BJ (cell line): Measurements from ENCODE around the gene MUTYH. TPM values are rescaled to one million over a fixed set of nuclear protein-coding genes. Genes with fewer than 3 reads are reported as not detected.
A peak's percentile ranks its signal among the peaks of the same experiment; 100 is the strongest.
"Not testable (repeated sequence)": the region's sequence is repeated elsewhere in the genome, so short reads cannot be mapped to it uniquely, and the experiment has no call there.

Experiments
- CTCF ChIA-PET: fragments of 350-600 bp; formaldehyde crosslinking; extraction: SDS; loops from one replicate; lab custom pipeline; 2021; ENCODE audit warnings: antibody characterized with exemption, inconsistent platforms; lab: Yijun Ruan, JAX
- POLR2A ChIA-PET: fragments of 300-600 bp; sonication (Branson Sonifier 250); formaldehyde crosslinking; extraction: SDS; loops from one replicate; lab custom pipeline; 2021; ENCODE audit warnings: antibody characterized with exemption; lab: Charles Lee
- DNase-seq: peaks from one replicate; pipeline ENCODE4 v3.0.0-alpha.2; 2011; ENCODE audit warnings: low read depth
- H3K27me3 ChIP-seq: 2 replicates; pipeline ENCODE4 v1.6.0; 2011; ENCODE audit warnings: low read length; ENCODE audit not compliant: control insufficient read depth, insufficient read depth
- H3K36me3 ChIP-seq: 2 replicates; pipeline ENCODE4 v1.5.1; 2011; ENCODE audit warnings: low read length; ENCODE audit not compliant: control insufficient read depth, insufficient read depth
- H3K4me3 ChIP-seq: 2 replicates; pipeline ENCODE4 v1.5.1; 2011; ENCODE audit warnings: low read depth, mild to moderate bottlenecking, control low read depth, low read length
- polyA minus RNA-seq: library from RNA; depleted of rRNA, polyadenylated mRNA; stranded (reverse); fragments of >200 nt; gene quantifications from 2 replicates; pipeline ENCODE4 v1.2.3, GENCODE V29; 2011; rRNA and poly(A)+ RNA removed
- polyA plus RNA-seq: library from polyadenylated mRNA; depleted of rRNA; stranded (reverse); fragments of >200 nt; gene quantifications from 2 replicates; pipeline ENCODE4 v1.2.3, GENCODE V29; 2011; rRNA removed
- TF ChIP-seq, protein P1 (sequence below): IDR thresholded peaks from 2 replicates; pipeline ENCODE4 v1.5.1; 2011; ENCODE audit warnings: low read depth, mild to moderate bottlenecking, control low read depth, inconsistent platforms, low read length, moderate library complexity; ENCODE audit not compliant: insufficient read depth

The MUTYH gene
- 7.4 and 11.7 TPM in 2 replicates for polyA plus RNA-seq
- 6.7 and 8.5 TPM in 2 replicates for polyA minus RNA-seq

DNA sequence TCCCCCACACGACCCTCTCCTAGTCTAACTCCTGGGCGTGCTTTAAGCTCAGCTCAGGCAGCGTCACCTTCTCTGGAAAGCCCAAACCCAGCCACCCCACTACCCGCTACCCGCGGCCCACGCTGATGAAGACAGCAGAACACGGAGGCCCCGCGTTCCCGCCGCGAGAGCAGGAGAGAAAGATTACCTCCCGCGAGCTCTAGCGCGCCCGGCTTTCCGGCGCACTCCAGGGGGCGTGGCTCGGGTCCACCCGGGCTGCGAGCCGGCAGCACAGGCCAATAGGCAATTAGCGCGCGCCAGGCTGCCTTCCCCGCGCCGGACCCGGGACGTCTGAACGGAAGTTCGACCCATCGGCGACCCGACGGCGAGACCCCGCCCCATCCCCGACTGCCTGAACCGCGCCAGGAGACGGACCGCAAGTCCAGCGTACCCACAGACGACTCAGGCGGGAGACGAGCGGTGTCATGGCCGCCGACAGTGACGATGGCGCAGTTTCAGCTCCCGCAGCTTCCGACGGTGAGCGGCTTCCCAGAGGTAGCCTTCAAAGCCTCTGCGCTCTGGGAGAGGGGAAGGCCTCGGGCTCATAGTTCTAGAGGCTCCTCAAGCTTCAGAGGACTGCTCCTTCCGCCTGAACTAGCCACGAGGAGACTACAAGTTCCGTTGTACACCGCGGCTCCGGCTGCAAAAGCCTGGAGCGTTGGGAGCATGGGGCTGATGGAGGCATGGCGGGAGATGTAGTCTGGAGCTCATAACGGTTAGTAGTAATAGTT lies at the start of gene MUTYH, which contains the start of gene TOE1:
TSS of gene MUTYH (minus strand) at position 652 of the 770 bp plus-strand sequence. CDS start 5,935 bp downstream, outside the sequence.
TSS of gene TOE1 (plus strand) at position 382 of the 770 bp plus-strand sequence. CDS start at position 465, 83 bp downstream.
- TF ChIP-seq, protein P1, sequence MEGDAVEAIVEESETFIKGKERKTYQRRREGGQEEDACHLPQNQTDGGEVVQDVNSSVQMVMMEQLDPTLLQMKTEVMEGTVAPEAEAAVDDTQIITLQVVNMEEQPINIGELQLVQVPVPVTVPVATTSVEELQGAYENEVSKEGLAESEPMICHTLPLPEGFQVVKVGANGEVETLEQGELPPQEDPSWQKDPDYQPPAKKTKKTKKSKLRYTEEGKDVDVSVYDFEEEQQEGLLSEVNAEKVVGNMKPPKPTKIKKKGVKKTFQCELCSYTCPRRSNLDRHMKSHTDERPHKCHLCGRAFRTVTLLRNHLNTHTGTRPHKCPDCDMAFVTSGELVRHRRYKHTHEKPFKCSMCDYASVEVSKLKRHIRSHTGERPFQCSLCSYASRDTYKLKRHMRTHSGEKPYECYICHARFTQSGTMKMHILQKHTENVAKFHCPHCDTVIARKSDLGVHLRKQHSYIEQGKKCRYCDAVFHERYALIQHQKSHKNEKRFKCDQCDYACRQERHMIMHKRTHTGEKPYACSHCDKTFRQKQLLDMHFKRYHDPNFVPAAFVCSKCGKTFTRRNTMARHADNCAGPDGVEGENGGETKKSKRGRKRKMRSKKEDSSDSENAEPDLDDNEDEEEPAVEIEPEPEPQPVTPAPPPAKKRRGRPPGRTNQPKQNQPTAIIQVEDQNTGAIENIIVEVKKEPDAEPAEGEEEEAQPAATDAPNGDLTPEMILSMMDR, result no peak
- ChIA-PET CTCF (interaction anchor here (0.6 to 2.4 kb wide), 9 partner anchors 9 to 884 kb away, joined by 3 to 8 read pairs (median 4); partner anchors contain the start of gene TESK2), POLR2A (interaction anchor here (0.5 to 2.2 kb wide), 8 partner anchors 9 to 328 kb away, joined by 3 to 8 read pairs (median 4); partner anchors contain the start of genes HECTD3, HPDL and UROD)
- Histone ChIP-seq H3K4me3 (peak within 1 kb of the TSS; percentile 89), H3K36me3 (peaks cover 18% of the 10 kb centered on the region), H3K27me3 (no peaks in the 10 kb centered on the region)
- peak; percentile 57 for DNase-seq

DNA sequence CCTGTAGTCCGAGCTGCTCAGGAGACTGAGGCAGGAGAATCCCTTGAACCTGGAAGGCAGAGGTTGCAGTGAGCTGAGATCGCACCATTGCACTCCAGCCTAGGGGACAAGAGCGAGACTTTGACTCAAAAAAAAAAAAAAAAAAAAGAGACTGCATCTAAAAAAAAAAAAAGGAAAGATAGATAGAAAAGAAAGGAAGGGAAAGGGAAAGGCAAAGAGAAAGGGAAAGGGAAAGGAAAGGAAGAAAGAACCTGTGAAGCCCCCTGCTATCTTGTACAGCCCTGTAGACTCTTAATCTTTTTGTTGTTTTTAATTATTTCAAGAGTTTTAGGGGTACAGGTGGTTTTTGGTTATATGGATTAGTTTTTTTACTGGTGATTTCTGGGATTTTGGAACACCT lies 46.0 kb upstream of the MUTYH start:
- POLR2A ChIA-PET, result no interaction called here
- TF ChIP-seq, protein P1, result no peak
- H3K27me3 ChIP-seq, result no peaks in the 10 kb centered on the region
- no peaks in the 10 kb centered on the region for H3K36me3 ChIP-seq
- no peak overlapping the region for H3K4me3 ChIP-seq
- CTCF ChIA-PET, result no interaction called here
- DNase-seq, result no peak

DNA sequence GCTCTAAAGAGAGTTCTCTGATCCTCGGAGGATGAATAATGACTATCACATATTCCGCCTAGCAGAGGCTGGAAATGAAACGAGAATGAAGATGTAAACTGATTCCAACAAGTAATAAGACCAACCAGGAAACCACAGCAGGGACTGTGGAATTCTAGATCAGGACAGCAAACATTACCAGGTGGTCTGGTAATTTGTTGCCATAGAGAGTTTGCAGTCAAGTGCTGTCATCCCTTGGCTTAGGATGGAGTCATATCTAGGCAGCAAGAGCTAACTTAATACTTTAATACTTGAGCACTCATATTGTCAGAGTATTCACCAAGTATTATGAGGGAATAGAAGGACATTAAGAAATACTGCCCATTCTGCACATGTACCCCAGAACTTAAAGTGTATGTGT lies 45.1 kb upstream of the MUTYH start:
- TF ChIP-seq, protein P1, result no peak
- no peaks in the 10 kb centered on the region for H3K27me3 ChIP-seq
- CTCF ChIA-PET, result no interaction called here
- no peaks in the 10 kb centered on the region for H3K36me3 ChIP-seq
- no peak for DNase-seq
- H3K4me3 ChIP-seq, result no peak overlapping the region
- POLR2A ChIA-PET, result no interaction called here

DNA sequence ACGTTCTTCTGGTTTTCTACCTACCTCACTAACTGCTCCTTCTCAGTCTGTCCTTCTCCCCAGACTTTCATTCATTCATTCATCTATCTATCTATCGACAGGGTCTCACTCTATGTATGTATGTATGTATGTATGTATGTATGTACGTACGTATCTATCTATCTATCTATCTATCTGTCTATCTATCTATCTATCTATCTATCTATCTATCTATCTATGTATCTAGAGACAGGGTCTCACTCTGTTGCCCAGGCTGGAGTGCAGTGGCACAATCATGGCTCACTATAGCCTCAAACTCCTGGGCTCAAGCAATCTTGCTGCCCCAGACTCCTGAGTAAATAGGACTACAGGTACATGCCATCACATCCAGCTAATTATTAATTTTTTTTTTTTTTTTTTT lies 44.0 kb upstream of the MUTYH start:
- H3K4me3 ChIP-seq, POLR2A ChIA-PET, DNase-seq, H3K27me3 ChIP-seq, H3K36me3 ChIP-seq, CTCF ChIA-PET: not testable (repeated sequence)

DNA sequence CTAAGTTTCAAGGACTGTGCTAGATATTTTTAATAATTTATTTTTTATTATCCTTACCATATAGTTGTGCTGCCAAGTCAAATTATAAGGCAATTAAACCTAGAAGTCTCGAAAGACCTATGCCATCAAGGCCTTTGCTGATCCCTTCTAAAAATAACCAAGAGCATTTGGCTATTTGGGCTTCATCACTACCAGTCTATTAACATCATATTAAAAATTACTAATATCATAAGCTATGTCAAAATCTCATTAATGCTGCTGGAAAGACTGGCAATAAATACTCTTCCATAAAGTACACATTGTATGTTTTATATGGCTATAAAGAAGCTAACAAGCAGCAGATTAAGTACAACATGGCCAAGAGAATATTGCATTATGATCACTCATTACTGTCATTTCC lies 43.0 kb upstream of the MUTYH start:
- ChIA-PET POLR2A (no interaction called here), CTCF (no interaction called here)
- no peaks in the 10 kb centered on the region for H3K36me3 ChIP-seq

More for the DNA sequence above, 43.0 kb upstream of the MUTYH start:
- TF ChIP-seq, protein P1, result no peak
- Histone ChIP-seq H3K27me3 (no peaks in the 10 kb centered on the region), H3K4me3 (no peak overlapping the region)
- DNase-seq, result no peak
